Measurements from ENCODE around the gene C22orf39.
"Not testable (repeated sequence)": the region's sequence is repeated elsewhere in the genome, so short reads cannot be mapped to it uniquely, and the experiment has no call there.

C22orf39 gene

DNA sequence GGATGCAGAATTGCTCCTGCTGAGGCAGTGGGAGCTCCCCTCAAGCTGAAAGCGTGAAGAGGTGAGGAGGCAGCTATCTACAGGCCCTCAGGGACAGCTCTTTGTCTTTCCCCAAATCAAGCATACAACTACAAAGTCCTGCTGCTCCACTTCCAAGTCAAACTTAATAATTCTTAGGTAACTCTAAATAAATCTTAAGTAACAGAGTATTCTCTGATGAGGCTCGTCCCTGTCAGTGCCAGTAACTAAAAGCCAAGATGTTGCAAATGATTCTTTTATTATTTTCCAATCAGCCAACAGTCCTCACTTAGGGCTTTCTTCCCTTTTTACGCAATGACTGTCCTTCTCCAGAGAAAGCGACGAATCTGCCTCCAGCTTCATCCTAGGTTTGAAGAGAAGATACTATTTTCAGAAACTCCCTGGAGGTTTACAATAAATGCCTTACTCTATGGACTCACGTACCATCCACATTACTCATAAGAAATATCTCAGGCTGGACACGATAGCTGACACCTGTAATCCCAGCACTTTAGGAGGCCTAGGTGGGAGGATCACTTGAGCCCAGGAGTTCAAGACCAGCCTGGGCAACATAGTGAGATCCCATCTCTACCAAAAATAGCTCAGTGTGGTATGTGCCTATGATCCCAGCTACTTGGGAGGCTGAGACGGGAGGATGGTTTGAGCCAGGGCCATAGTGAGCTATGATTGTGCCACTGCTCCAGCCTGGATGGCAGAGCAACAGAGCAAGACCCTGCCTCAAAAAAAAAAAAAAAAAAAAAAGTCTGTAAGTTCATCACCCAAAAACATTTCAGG is 3.1 kb upstream of the C22orf39 start:
- FAIRE-seq, result no peak

DNA sequence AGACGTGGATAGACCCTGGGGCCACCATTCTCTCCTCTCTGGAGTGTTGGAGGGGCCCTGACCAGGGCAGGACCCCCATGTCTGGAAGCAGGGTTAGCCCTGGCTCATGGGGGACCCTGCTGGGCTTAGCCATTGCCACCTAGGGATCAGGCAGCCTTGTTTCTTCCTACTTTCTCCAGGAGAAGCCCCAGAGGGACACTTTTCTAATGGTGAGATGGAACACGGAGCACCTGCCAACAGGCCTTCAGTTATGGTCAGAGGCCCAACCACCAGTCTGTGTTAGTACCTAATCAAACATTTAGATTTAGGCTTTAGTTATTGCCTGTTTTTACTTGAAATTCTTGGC is 1.9 kb upstream of the C22orf39 start:
- no peak for FAIRE-seq

DNA sequence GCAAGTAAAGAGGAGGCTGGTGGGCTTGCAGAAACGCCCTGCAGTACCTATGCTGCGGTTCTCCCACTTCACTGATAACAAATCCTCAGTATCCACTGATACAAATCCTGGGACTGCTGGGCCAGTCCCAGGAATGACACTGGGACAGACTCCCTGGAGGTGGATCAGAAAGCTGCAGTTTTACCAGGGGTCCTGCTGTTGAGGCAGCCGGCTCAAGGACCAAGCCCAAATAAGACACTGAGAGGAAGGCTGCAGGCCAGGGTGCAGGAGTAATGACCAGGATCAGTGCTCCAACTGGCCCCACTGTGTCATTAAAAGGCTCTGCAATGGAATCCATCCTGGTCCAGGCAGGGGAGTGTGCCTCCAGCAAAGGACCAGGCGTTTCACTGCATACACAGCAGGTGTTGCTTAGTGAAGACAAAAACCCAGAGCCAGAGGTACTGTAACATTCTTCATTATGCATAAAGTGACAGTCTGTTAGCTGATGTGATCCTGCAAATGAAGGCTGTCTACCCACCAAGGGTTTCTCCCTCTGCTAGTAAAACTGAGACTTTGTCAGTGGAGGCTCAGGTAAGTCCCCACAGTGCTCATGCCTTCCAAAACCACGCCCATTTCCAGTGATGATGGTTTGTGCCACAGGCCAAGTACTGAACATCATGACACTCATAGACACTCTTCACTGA is 1.4 kb upstream of the C22orf39 start:
- FAIRE-seq, result no peak

DNA sequence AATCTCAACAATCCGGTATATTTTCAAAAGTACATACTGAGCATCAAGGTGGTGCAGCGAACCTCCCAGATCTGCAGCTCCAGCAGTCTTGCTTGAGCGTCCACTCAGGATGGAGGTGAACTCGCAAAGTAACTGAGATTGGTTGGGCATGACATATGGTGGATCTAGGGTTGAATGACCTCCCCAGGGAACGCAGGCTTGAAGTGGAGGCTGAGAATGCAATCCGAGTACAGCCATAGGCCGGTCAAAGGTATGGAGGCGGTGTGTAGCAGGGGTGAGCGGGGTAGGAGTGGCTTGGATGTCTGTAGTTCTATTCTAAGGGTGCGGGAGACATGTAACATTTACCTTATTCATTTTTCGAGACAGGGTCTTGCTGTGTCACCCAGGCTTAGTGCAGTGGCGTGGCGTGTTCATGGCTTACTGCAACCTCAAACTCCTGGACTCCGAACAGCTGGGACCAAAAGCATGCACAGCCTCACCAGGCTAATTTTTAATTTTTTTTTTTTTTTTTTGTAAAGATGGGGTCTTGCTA is 631 bp upstream of the C22orf39 start:
- FAIRE-seq, result no peak

DNA sequence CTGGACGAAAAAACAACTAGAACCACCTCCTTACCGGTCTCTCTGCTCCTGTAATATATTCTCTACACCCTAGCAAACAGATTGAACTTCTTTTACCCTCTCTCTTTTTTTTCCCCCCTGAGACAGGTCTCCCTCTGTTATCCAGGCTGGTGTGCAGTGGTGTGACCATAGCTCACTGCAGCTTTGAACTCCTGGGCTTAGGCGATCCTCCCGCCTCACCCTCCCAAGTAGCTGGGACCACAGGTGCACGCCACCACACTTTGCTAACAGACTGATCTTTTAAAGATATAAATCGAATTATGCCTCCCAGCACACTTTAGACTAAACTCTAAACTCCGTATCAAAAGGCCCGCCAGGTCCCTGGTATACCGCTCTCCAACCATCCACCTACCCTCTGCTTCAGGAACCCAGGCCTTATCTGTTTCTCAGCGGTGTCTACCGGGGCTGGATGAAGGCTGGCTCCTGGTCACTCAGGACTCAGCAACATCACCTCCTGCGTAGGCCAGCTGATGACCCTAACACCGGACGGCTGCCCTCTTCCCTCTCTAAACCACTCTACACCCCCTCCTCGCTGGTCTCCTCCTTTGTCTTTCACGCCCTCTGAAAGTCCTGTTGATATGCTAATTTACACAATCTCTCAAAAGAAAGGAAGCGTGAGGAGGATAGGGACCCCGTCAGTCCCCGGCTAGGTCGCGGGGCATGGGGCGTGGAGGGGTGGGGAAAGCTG is 745 bp downstream of the C22orf39 start:
- FAIRE-seq, result no peak

DNA sequence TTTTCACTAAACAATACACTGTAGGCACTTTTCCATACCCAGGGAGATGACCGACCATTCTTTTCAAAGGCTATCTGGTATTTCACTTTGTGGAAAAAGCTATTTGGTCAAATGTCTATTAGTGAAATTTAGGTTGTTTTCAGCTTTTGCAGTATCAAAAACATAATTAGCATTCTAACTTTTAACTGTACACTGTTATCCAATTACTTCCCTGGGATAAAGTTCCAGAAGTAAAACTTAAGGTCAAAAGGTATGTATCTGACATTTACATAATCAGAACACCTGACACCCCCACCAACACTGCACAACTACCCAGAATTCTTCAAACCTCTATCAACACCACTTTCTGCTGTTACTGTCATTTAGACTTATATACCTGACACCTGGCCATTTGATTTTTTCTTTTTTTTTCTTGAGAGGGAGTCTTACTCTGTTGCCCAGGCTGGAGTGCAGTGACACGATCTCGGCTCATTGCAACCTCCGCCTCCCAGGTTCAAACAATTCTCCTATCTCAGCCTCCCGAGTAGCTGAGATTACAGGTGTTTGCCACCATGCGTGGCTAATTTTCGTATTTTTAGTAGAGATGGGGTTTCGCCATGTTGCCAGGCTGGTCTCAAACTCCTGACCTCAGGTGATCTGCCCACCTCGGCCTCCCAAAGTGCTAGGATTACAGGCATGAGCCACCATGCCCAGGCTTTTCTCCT is 2.1 kb downstream of the C22orf39 start:
- FAIRE-seq, result not testable (repeated sequence)

DNA sequence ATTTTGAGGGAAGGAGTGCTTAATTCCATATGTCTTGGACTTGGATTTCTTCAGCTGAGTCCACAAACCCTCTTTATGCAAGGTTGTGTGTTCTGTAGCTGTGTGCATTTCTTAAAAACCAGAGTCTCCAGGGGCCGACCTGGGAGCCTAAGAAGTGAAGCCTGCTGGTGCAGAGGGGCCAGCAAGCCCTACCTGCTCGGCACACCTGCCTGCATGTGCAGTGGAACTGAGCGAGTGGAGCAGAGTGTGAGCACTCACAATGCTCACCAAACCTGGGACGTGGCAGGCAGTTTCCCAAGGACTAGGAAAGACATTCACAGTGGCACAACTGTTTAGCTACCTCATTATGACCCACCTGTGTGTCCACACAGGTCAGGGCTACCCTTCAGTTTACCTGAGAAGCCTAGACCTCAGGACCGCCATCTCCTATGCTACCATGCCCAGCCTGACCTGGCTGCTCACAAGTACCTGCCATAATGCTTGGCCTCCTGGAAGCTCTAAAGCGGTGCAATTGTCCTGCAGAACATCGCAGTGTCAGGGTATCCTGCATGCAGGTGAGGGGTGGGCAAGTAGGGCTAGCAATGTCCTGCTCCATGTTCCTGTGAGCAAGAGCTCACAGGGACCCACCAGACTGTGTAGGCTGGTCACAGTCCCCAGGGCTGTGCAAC is 3.8 kb downstream of the C22orf39 start:
- no peak for FAIRE-seq

DNA sequence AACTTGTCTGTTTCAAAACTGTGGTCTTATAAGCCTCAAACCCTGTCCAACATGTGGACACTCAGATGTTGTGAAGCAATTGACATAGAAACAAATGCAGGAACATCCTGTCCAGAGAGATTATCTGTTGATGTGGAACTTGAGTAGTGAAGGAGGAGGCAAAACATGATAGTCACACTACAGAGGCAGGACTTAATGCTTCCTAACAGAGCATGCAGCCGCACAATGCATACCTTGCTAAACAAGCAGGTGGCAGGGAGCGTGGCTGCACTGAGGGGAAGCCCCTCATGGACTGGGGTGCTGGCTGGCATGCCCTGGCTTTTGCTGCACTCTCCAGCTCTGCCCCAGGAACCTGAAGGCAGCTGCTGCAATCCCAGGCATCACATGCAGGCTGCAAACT is 5.3 kb downstream of the C22orf39 start:
- FAIRE-seq, result no peak

DNA sequence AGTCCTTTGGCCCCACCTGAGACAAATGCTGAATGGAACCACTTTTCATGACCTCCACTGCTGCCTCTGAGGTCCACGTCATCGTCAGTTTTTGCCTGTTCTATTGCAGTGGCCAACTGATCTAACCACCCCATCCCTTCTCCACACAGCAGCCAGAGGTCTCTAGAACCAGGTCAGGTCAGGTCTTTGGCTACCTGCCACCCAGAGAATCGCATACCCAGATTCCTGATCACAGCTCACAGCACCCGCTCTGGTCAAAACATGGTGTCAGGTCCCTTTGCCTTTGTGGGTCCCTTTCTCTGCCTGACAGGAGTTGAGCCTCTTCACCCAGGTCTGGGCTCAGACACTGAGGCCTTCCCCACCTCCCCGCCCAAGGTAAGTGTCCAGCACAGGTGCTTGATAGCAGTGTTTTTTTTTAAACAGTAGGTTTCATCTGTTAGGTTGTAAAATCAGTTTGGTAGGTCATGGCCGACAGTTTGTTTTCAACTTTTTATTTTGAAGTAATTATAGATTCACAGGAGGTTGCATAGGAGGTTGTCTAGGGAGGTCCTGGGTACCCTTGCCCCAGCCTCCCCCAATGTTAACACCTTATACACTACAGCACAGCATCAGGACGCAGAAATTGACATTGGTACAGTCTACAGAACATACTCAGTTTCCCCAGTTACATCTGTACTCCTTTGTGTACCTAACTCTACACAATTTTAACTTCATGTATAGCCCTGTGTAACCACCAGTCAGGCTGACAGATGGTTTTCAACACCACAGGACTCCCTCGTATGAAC is 6.9 kb downstream of the C22orf39 start:
- FAIRE-seq, result no peak

DNA sequence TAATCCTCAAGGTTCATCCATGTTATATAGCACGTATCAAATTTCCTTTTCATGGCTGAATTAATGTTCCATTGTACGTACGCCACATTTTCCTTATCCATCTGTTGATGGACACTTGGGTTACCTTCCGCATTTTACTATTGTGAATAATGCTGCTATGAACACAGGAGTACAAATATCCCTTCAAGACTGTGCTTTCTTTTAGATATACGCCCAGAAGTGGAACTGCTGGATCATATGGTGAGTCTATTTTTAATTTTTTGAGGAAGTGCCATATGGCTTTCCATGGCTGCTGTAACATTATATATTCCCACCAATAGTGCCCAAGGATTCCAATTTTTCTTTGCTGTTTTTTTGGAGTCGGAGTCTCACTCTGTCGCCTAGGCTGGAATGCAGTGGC is 9.2 kb downstream of the C22orf39 start:
- no peak for FAIRE-seq

DNA sequence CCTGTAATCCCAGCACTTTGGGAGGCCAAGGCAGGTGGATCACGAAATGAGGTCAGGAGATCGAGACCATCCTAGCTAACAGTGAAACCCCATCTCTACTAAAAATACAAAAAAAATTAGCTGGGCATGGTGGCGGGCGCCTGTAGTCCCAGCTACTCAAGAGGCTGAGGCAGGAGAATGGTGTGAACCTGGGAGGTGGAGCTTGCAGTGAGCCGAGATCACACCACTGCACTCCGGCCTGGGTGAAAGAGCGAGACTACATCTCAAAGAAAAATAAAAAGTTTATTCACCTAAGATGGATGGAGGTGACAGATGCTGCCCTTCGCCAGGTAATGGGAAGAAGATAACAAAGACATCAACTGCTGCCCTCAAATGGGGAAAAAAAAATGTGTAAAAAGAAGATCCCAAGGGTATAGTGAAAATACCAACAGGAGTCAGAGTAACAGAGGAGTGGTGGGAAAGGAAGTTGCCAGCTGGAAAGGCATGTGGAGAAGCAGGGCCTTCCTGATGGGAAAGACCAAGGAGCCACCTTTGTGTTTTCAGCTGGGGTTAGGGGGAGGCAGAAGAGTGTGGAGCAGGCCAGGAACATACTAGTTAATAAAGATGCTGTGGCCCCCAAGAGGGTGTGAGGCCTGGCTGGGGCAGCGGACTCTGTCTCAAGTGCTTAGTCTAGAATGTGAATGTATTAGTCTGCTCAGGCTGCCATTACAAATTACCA is 10.9 kb downstream of the C22orf39 start:
- not testable (repeated sequence) for FAIRE-seq

DNA sequence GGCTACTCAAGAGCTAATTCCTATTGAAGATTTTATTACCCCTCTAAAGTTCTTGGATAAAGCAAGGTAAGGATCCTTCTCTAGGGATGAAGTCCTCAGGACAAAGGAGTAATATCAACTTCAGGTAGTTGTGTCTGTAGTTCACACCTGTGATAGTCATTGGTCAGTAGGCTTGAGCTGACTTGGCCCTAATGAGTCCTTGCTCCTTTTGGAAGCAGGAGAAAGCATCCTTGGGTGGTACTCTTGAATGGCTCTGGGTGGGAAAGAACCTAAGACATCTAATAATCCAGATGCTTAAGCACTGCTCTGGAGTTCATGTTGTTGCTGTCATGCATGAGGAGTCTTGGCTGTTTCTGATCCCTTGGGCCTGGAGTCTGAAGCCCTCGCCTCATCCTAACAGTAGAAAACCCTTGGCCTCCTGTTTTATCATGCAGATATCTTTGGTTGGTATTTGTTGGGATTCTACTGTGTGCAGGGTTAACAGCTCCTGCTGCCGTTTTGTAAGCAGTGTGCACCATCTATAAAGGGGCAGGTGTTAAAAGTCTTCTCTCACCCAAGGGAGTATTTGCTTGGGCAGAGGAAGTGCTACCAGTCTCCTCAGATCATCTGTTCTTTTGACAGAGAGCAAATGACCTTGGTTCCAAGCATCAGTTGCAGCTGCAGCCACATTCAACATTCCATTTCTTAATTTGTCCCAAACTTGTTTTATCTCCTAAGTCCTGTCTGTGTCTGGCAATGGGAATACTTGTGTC is 12.5 kb downstream of the C22orf39 start:
- no peak for FAIRE-seq

DNA sequence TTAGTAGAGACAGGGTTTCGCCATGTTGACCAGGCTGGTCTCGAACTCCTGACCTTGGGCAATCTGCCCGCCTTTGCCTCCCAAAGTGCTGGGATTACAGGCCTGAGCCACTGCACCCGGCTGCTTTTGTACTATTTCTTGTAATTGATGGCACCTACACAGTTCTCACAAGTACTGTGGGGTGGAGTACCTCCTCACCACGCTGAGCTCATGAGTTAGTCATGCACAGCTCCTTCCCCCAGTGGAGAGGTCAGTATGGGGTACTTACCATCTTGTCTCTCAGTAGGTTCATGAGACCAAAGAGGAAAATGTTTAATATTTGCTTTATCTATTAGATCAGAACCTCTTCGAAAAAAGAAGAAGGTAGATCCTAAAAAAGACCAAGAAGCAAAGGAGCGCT is 13.1 kb downstream of the C22orf39 start:
- no peak for FAIRE-seq

DNA sequence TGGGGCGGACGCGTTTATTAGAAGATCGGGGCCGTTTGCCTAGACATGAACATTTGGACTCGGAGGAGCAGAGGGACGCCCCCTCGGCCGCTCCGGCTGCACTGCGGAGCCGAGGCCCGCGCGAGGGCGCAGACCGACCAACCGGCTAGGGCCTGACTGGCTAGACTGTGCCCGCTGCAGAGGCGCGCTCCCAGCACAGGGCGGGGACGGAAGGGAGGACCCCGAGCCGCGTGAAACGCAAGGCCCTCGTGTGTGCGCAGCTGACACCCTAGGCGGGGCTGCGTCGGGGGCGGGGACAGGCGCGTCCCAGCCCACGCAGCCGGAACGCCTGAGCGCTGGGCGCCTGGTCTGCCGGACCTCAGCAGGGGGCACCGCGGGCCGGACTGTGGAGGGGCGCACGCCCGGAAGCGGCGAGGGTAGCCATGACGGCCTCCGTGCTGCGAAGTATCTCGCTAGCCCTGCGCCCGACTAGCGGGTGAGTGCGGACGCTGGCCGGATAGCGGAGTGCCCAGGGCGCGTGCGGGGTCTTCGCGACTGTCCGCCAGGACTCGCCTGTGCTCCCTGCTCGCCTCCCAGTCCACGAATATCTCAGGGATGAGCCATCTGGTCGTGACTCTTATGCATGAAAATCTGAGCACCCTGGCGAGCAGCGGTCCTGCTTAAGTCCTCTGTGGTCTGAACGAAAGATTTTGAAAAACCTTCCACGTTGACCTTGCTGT is 15.2 kb downstream of the C22orf39 start, which contains the start of gene MRPL40:
Gene MRPL40, plus strand, starts transcription at position 413 of the 719 bp plus-strand sequence. Its CDS starts 10 bp downstream, at position 423.
- no peak for FAIRE-seq

DNA sequence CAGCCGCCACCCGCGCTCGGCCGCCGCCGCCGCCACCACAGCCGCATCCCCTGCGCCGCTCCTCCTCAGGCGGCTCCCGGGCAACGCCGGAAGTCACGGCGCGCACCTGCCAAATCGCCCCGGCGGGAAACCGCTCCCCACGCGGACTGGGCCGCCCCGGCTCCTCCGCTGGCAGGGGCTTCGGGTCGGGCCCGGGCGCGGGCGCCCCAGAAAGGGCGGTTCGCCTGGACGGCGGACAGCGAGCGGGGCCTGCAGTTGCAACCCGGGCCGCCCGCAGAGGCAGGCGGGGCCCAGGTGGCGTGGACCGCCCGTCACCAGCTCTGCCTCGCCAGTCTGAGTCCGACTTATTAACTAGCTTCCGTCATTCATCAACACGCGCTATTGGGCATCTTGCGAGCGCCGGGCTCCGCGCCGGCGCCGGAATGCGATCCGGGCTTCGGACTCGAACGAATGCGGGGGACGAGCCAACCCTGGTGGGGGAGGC is 15.8 kb downstream of the C22orf39 start, which contains the start of gene HIRA:
Gene HIRA, minus strand, starts transcription at position 85 of the 484 bp plus-strand sequence. CDS start 257 bp downstream, outside the sequence.
- no peak for FAIRE-seq

DNA sequence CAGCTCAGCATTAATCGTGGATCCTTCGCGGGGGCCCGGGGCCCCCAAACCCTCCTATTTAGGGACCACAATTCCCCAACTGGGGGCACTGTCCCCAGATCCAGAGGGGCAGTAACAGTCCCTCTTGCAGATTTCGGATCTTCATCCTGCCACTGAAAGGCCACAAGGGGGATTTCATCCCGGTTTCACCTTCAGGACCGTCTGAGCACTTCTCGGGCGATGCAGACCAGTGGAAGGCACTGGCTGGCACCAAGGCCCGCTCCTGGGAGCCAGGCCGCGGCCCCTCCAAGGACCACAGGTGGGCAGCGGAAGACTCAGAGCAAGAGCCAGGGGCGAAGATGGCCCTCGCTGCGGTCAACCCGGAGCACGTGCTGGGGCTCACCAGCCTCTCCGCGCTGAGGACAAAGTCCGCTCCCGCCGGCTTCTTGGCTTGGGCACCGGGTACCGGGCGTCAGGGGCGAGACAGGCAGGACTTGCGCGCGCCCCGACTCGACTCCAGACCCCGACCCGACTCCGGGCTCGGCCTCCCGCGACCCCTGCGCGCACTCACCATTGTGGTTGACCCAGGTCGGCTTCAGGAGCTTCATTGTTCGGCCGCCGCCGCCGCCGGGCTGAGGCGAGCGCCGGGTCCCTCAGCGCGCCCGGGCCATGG is 16.5 kb downstream of the C22orf39 start:
- no peak for FAIRE-seq

DNA sequence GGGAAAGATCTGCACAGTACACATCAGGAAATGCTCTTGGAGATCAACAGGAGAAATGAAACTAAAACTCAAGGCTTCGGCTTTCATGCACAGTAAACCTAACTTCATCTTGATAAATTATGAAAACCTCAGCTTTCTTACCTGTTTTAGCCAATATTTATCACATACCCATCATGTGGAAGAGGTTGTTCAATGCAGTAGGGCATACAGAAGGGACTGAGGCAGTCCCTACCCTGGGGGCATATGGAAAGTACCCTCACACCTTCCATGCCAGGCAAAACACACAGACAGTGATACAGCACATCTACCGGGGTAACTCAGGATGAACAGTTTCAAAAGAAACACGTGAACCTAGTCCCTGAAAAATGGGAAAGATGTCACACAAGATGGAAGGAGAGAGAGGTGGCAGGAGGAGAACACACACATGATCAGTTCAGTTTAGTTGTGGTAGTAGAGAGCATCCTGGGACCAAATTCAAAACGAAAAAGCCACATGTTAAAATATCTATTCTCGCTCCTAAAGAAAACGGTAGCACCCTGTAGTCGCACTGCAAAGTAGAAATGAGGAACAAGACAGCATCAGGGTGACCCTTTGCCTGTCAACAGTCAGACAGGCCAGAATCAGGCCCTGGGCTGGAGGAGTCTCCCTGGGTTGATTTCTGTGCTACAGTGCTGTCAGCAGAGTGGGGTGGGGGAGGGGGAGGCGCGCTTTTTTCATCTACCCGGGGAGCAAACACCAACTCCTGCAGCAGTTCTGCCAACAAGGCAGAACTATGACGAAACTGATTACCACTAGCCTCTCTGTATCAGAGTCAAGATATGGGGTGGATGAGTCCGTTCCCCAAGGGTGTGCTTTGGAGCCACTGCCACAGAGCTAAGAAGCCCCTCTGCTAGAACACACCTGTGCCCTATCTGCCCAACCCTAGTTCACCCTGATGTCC is 17.3 kb downstream of the C22orf39 start:
- FAIRE-seq, result no peak
